Neural progenitor cell (in vitro differentiated cells): Measurements from ENCODE around the gene CD274.

ENCODE experiments used
- CTCF ChIP-seq: fragments of 200-600 bp; sonication (generic); IDR thresholded peaks from 2 replicates; pipeline ENCODE4 v1.5.1; 2017; ENCODE audit warnings: antibody characterized with exemption, mild to moderate bottlenecking
- EZH2 ChIP-seq: fragments of 200-600 bp; sonication (generic); IDR thresholded peaks from 2 replicates; pipeline ENCODE4 v1.6.1; 2017; ENCODE audit warnings: antibody characterized with exemption, mild to moderate bottlenecking, moderate library complexity

GRCh38 chr9:5470122-5470521 is 19.8 kb downstream of the CD274 start:
- TF ChIP-seq CTCF (no peak), EZH2 (no peak)
